GM18907 (cell line): ENCODE results near the gene ADAMTS10.
"Not testable (repeated sequence)": the region's sequence is repeated elsewhere in the genome, so short reads cannot be mapped to it uniquely, and the experiment has no call there.

ENCODE experiments used
- ATAC-seq: cut with Tn5 transposase; IDR thresholded peaks from one replicate; pipeline ENCODE4 v1.9.1; 2021; ENCODE audit warnings: mild to moderate bottlenecking, moderate library complexity; ENCODE audit not compliant: unreplicated experiment

Gene ADAMTS10

GRCh38 chr19:8566855-8567254, 43.7 kb downstream of the ADAMTS10 start:
- ATAC-seq = no peak

- not testable (repeated sequence) for ATAC-seq
Observed at GRCh38 chr19:8564866-8565265, 45.6 kb downstream of the ADAMTS10 start.

- no peak for ATAC-seq
Observed at GRCh38 chr19:8561075-8561764, 49.3 kb downstream of the ADAMTS10 start.

- no peak for ATAC-seq
Observed at GRCh38 chr19:8558325-8558724, 52.2 kb downstream of the ADAMTS10 start.

- no peak for ATAC-seq
Observed at GRCh38 chr19:8557642-8558238, 52.8 kb downstream of the ADAMTS10 start.

GRCh38 chr19:8553729-8554128, 56.8 kb downstream of the ADAMTS10 start:
- ATAC-seq = not testable (repeated sequence)

- ATAC-seq = no peak
Observed at GRCh38 chr19:8552810-8553209, 57.7 kb downstream of the ADAMTS10 start.

- no peak for ATAC-seq
Observed at GRCh38 chr19:8550070-8550469, 60.4 kb downstream of the ADAMTS10 start.

- ATAC-seq = no peak
Observed at GRCh38 chr19:8545743-8546142, 64.8 kb downstream of the ADAMTS10 start.

GRCh38 chr19:8544168-8544567, 66.3 kb downstream of the ADAMTS10 start:
- ATAC-seq = no peak

- no peak for ATAC-seq
Observed at GRCh38 chr19:8539621-8540149, 70.8 kb downstream of the ADAMTS10 start.

GRCh38 chr19:8537099-8537498, 73.4 kb downstream of the ADAMTS10 start:
- ATAC-seq = no peak

GRCh38 chr19:8536282-8536681, 74.2 kb downstream of the ADAMTS10 start:
- ATAC-seq = no peak

- no peak for ATAC-seq
Observed at GRCh38 chr19:8532225-8532624, 78.3 kb downstream of the ADAMTS10 start.

GRCh38 chr19:8531470-8531869, 79.0 kb downstream of the ADAMTS10 start:
- ATAC-seq = no peak
